OCI-LY3 (cell line): Measurements from ENCODE around the gene ZNF593OS.
A peak's percentile ranks its signal among the peaks of the same experiment; 100 is the strongest.

Experiments
- H2AFZ ChIP-seq: fragments of 200-600, 300-600 bp; shearing (Covaris generic); 2 replicates; pipeline ENCODE4 v1.6.0; 2014; ENCODE audit warnings: antibody characterized with exemption, low read depth, low read length
- H3K27ac ChIP-seq: fragments of 200-600, 300-600 bp; sonication (generic); 2 replicates; pipeline ENCODE4 v1.5.1; 2014; ENCODE audit warnings: mild to moderate bottlenecking, low read length, moderate library complexity, mixed read lengths
- H3K27me3 ChIP-seq: fragments of 200-600, 300-600 bp; sonication (generic); 2 replicates; pipeline ENCODE4 v1.6.1; 2014; ENCODE audit warnings: low read depth, low read length, mixed read lengths
- H3K36me3 ChIP-seq: fragments of 200-600, 300-600 bp; sonication (generic); replicated peaks from 2 replicates; pipeline ENCODE3; 2014; ENCODE audit warnings: low read depth, low read length, mixed read lengths
- H3K4me1 ChIP-seq: fragments of 300-600, 200-600 bp; sonication (generic); 2 replicates; pipeline ENCODE4 v1.6.1; 2014; ENCODE audit warnings: low read length, mixed read lengths
- H3K4me2 ChIP-seq: fragments of 200-600, 300-600 bp; sonication (generic); 2 replicates; pipeline ENCODE4 v1.6.1; 2014; ENCODE audit warnings: low read length, mixed read lengths
- H3K4me3 ChIP-seq: fragments of 300-600, 200-600 bp; sonication (generic); 2 replicates; pipeline ENCODE4 v1.5.1; 2014; ENCODE audit warnings: antibody characterized with exemption, mild to moderate bottlenecking, low read length, moderate library complexity
- H3K79me2 ChIP-seq: fragments of 300-600, 200-600 bp; shearing (Covaris generic); 2 replicates; pipeline ENCODE4 v1.6.1; 2014; ENCODE audit warnings: mild to moderate bottlenecking, low read length, mixed read lengths
- H3K9ac ChIP-seq: fragments of 300-600, 200-600 bp; shearing (Covaris generic); 2 replicates; pipeline ENCODE4 v1.6.0; 2014; ENCODE audit warnings: mild to moderate bottlenecking, low read length, moderate library complexity
- H3K9me3 ChIP-seq: fragments of 200-600, 300-600 bp; shearing (Covaris generic); 2 replicates; pipeline ENCODE4 v1.6.1; 2014; ENCODE audit warnings: low read length, mixed read lengths; ENCODE audit not compliant: insufficient read depth
- H4K20me1 ChIP-seq: fragments of 200-600, 300-600 bp; sonication (generic); 2 replicates; pipeline ENCODE4 v1.6.1; 2016; ENCODE audit warnings: low read length, mixed read lengths; ENCODE audit not compliant: insufficient read depth
- CTCF ChIP-seq: fragments of 200-600, 300-600 bp; sonication (generic); IDR thresholded peaks from 2 replicates; pipeline ENCODE4 v1.5.1; 2014; ENCODE audit warnings: antibody characterized with exemption, low read length, low read depth
- EZH2phosphoT487 ChIP-seq: fragments of 200-600 bp; shearing (Covaris generic); IDR thresholded peaks from 2 replicates; pipeline ENCODE4 v1.6.1; 2018; ENCODE audit warnings: antibody characterized with exemption, mixed run types, low read depth

The ZNF593OS gene

GRCh38 chr1:26177182-26177684 lies 5.6 kb upstream of the ZNF593OS start, which contains the start of gene CNKSR1:
Gene CNKSR1, plus strand, starts transcription at chr1:26177491. Its CDS starts 57 bp downstream, at chr1:26177548.
- Histone ChIP-seq H3K9ac (no peak within 1 kb of the TSS), H3K4me2 (no peak within 1 kb of the TSS), H2AFZ (no peak within 1 kb of the TSS), H3K36me3 (no peaks in the 10 kb centered on the region), H3K27me3 (no peaks in the 10 kb centered on the region), H3K27ac (no peak within 1 kb of the TSS), H3K9me3 (no peaks in the 10 kb centered on the region), H3K4me1 (no peaks in the 10 kb centered on the region), H3K79me2 (no peaks in the 10 kb centered on the region), H3K4me3 (no peak within 1 kb of the TSS), H4K20me1 (no peaks in the 10 kb centered on the region)
- no peak for TF ChIP-seq CTCF
- TF ChIP-seq EZH2phosphoT487: no peak

- H3K27ac ChIP-seq: no peak overlapping the region
- H3K9ac ChIP-seq: no peak overlapping the region
- no peak overlapping the region for H2AFZ ChIP-seq
- peaks cover 11% of the 10 kb centered on the region for H3K79me2 ChIP-seq
- no peaks in the 10 kb centered on the region for H3K36me3 ChIP-seq
- H3K4me1 ChIP-seq: 0 out of 2 replicates have a peak, but pooled peaks cover 6% of the 10 kb centered on the region
- no peaks in the 10 kb centered on the region for H3K27me3 ChIP-seq
- no peak for TF ChIP-seq CTCF
- no peak for TF ChIP-seq EZH2phosphoT487
- no peak overlapping the region for H3K4me2 ChIP-seq
- H4K20me1 ChIP-seq: no peaks in the 10 kb centered on the region
- H3K4me3 ChIP-seq: no peak overlapping the region
- H3K9me3 ChIP-seq: no peaks in the 10 kb centered on the region
These were observed 3.7 kb upstream of the ZNF593OS start for GRCh38 chr1:26175346-26175745.

GRCh38 chr1:26170472-26170821 lies 1.2 kb downstream of the ZNF593OS start:
- H3K9me3 ChIP-seq: no peaks in the 10 kb centered on the region
- H3K27ac ChIP-seq: no peak overlapping the region
- H3K4me1 ChIP-seq: peaks cover 12% of the 10 kb centered on the region; the same call in 1 of the 2 replicates
- H3K9ac ChIP-seq: peak overlapping the region; percentile 87
- peak overlapping the region; percentile 98 for H3K4me3 ChIP-seq
- H3K36me3 ChIP-seq: no peaks in the 10 kb centered on the region
- H3K4me2 ChIP-seq: peak overlapping the region; percentile 96
- no peak for TF ChIP-seq CTCF
- H4K20me1 ChIP-seq: no peaks in the 10 kb centered on the region
- peaks cover 18% of the 10 kb centered on the region for H3K79me2 ChIP-seq
- no peak overlapping the region for H2AFZ ChIP-seq
- no peaks in the 10 kb centered on the region for H3K27me3 ChIP-seq

GRCh38 chr1:26169669-26170471 lies 1.8 kb downstream of the ZNF593OS start, which contains the start of gene ZNF593:
Gene ZNF593, plus strand, starts transcription at chr1:26169908. Its CDS starts 76 bp downstream, at chr1:26169984.
- Histone ChIP-seq H3K79me2 (peaks cover 18% of the 10 kb centered on the region), H3K4me1 (peaks cover 16% of the 10 kb centered on the region), H4K20me1 (no peaks in the 10 kb centered on the region), H3K27ac (no peak within 1 kb of the TSS; the same call in 1 of the 2 replicates), H3K4me3 (peak within 1 kb of the TSS; percentile 98), H3K36me3 (no peaks in the 10 kb centered on the region), H3K9me3 (no peaks in the 10 kb centered on the region), H3K4me2 (peak within 1 kb of the TSS; percentile 96), H2AFZ (peak within 1 kb of the TSS; percentile 97), H3K9ac (peak within 1 kb of the TSS; percentile 87), H3K27me3 (no peaks in the 10 kb centered on the region)
- TF ChIP-seq EZH2phosphoT487: no peak
- peak; percentile 66 for TF ChIP-seq CTCF
